Measurements from ENCODE around the gene USP12.
"Not testable (repeated sequence)": the region's sequence is repeated elsewhere in the genome, so short reads cannot be mapped to it uniquely, and the experiment has no call there.

The USP12 gene

DNA sequence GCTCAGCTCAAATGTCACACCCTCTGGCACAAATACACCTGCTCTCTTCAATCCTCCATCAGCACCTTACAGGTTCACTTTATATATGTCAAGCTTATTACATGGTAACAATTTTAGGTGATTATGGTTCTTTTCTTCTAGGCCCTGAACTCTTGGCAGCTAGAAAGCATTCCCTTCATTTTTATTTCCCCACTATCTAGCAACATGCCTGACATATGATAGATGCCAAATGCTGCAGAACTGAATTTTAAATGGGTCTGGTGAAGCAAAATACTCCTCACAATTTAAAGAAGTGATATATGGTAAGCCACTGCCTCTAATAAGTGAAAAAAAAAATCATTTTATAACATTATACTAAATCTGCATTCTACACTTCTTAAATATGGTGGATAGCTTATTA lies 95.2 kb downstream of the USP12 start:
- Mint-ChIP-seq H3K27ac (no peak overlapping the region), H3K27me3 (ENCODE audit: low read depth) (no peaks in the 10 kb centered on the region), H3K36me3 (ENCODE audit: low read depth) (peaks cover 36% of the 10 kb centered on the region), H3K9me3 (no peaks in the 10 kb centered on the region), H3K4me3 (no peak overlapping the region), H3K4me1 (ENCODE audit: low read depth) (peaks cover 16% of the 10 kb centered on the region)

DNA sequence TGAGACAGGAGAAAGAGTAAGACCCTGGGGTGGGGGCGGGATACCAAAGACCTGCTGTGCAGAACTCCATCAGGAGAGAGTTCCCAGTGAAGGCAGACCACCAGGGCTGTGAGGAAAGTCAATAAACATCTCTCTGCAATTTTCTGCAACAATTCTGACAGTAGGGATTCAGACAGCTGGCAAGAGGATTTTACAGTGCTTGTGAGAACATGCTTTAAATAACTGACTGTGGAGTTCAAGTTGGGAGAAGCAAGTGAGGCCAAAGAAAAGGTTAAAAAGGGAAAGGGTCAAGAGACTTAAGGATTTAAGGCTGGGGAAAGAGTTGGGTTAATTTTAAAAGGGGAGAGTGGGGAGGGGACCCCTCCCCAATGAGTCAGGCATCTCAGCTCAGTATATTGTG lies 98.4 kb downstream of the USP12 start:
- Mint-ChIP-seq H3K36me3 (ENCODE audit: low read depth) (peaks cover 24% of the 10 kb centered on the region), H3K4me3 (no peak overlapping the region), H3K27ac (no peak overlapping the region), H3K4me1 (ENCODE audit: low read depth) (peaks cover 3% of the 10 kb centered on the region), H3K9me3 (no peaks in the 10 kb centered on the region), H3K27me3 (ENCODE audit: low read depth) (no peaks in the 10 kb centered on the region)

DNA sequence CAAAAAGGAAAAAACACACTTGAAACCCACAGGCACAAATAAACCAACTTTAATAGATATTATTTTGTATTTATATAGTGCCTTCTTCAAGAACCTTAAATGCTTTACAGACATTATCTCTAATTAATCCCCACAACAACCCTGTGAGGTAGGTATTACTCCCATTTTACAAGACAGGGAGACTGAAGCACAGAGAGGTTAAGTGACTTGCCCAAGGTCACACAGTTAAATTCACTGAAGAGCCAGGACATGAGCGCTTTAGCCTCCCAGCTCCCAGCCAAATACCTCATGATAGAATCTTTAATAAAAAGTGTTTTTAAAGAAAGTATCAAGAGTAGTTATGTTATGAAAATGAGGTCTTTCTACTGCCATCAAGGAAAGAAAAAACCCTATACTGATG lies 105.5 kb downstream of the USP12 start:
- not testable (repeated sequence) for H3K4me3 Mint-ChIP-seq; H3K27me3 Mint-ChIP-seq (ENCODE audit: low read depth); H3K9me3 Mint-ChIP-seq; H3K4me1 Mint-ChIP-seq (ENCODE audit: low read depth); H3K27ac Mint-ChIP-seq
- H3K36me3 Mint-ChIP-seq (ENCODE audit: low read depth): peaks cover 15% of the 10 kb centered on the region

DNA sequence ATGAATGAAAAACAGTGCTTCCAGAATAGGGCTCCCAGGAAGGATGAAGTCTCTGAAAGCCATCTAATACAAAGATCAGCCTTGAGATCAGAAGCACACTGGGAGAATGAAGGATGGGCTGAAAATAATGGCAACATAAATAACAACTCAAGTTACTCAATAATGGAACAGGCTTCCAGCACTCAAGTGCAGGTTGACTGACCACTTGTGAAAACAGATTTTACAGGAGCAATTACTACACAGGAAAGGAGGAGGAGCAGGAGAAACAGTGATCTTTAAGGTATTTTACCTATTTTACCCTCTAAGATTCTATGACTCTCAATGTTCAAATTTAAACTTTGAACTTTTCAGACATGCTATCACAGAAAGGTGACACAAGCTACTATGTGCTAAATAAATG lies 106.0 kb downstream of the USP12 start:
- Mint-ChIP-seq H3K9me3 (peaks cover 5% of the 10 kb centered on the region), H3K4me3 (no peak overlapping the region), H3K27ac (no peak overlapping the region), H3K36me3 (ENCODE audit: low read depth) (peaks cover 15% of the 10 kb centered on the region), H3K27me3 (ENCODE audit: low read depth) (no peaks in the 10 kb centered on the region), H3K4me1 (ENCODE audit: low read depth) (peaks cover 4% of the 10 kb centered on the region)

DNA sequence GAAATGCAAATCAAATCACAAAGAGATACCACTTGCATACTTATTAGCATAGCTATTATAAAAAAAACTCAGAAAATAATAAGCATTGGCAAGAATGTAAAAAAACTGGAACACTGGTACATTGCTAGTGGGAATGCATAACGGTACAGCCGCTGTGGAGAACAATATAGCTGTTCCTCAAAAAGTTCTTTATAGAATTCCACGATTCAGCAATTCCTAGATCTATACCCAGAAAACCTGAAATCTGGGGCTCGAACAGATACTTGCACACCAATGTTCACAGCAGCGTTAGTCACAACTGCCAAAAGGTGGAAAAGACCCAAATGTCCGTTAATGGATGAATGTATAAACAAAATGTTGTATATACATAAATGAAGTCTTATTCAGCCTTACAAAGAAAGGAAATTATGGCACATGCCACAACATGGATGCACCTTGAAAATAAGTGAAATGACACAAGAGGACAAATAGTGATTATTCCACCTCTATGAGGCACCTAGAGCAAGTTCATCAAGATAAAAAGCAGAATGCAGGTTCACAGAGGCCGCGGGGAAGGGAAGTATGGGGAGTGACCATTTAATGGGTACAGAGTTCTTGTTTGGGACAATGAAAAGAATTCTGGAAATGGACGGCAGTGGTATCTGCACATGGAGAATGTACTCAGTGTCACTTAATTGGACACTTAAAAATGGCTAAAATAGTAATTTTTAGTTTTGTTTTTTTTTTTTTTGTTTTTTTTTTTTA lies 107.2 kb downstream of the USP12 start:
- peaks cover 12% of the 10 kb centered on the region for H3K36me3 Mint-ChIP-seq (ENCODE audit: low read depth)
- H3K27me3 Mint-ChIP-seq (ENCODE audit: low read depth): no peaks in the 10 kb centered on the region
- peaks cover 4% of the 10 kb centered on the region for H3K4me1 Mint-ChIP-seq (ENCODE audit: low read depth)
- peaks cover 5% of the 10 kb centered on the region for H3K9me3 Mint-ChIP-seq
- H3K27ac Mint-ChIP-seq: no peak overlapping the region
- H3K4me3 Mint-ChIP-seq: no peak overlapping the region

DNA sequence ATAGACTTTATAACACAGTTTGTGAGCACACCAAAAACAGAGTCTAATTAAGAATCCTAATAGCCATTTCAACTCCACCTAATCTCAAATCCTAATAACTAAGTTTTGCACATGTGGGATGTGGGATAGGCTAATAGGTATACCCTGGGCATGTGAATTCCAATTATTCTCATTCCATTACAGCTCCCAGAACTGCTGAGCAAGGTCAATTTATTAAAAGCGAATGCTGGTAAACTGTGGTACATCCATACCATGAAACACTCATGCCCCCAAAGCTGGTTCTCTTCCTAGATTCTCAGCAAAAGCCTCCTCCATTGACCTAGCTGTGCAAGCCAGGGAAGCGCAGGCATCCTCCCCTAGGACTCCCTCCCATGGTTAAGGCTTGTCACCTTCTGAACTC lies 113.8 kb downstream of the USP12 start:
- Mint-ChIP-seq H3K27ac (no peak overlapping the region), H3K4me1 (ENCODE audit: low read depth) (peaks cover 23% of the 10 kb centered on the region), H3K36me3 (ENCODE audit: low read depth) (peaks cover 2% of the 10 kb centered on the region), H3K4me3 (no peak overlapping the region), H3K27me3 (ENCODE audit: low read depth) (no peaks in the 10 kb centered on the region), H3K9me3 (no peaks in the 10 kb centered on the region)

DNA sequence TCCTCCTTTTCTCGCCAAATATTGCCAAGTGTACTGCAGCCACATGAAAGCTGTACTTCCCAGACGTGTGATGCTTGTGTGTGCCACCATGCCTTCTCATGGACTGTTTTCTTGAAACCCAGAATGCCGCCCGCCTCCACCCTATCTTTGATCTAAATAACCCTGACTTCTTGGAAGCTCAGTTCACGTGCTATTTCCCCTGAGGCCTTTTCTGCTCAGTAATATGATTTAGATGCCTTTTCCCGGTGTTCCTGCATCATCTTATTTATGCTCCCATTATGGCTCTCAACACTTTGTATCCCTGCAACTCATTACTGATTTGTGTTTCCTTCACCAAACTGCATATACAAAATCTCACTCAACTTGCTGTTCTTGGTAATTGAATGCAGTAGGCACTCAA lies 116.1 kb downstream of the USP12 start:
- Mint-ChIP-seq H3K9me3 (no peaks in the 10 kb centered on the region), H3K4me1 (ENCODE audit: low read depth) (peaks cover 23% of the 10 kb centered on the region), H3K27ac (peak overlapping the region; percentile 4), H3K36me3 (ENCODE audit: low read depth) (peaks cover 2% of the 10 kb centered on the region), H3K4me3 (no peak overlapping the region), H3K27me3 (ENCODE audit: low read depth) (no peaks in the 10 kb centered on the region)

DNA sequence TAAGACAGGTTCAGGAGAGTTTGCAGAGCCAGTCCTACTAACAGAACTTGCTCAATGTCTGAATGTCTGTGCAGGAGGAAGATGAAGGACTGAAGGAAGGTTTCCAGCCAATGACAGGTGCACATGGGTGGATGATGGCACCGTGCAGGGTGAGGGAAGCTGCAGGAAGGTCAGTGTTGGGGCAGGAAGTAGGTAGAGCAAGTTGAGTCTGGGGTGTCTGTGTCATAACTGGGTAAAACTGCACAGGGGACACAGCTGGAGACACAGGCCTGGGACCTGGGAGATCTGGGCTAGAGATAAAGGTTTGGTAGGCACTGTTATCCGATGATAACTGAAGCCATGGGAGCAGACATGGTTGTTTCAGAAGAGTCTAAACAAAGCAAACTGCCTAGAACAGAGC lies 116.9 kb downstream of the USP12 start:
- Mint-ChIP-seq H3K27ac (no peak overlapping the region), H3K4me1 (ENCODE audit: low read depth) (peaks cover 23% of the 10 kb centered on the region), H3K27me3 (ENCODE audit: low read depth) (no peaks in the 10 kb centered on the region), H3K36me3 (ENCODE audit: low read depth) (peaks cover 2% of the 10 kb centered on the region), H3K9me3 (no peaks in the 10 kb centered on the region), H3K4me3 (no peak overlapping the region)

DNA sequence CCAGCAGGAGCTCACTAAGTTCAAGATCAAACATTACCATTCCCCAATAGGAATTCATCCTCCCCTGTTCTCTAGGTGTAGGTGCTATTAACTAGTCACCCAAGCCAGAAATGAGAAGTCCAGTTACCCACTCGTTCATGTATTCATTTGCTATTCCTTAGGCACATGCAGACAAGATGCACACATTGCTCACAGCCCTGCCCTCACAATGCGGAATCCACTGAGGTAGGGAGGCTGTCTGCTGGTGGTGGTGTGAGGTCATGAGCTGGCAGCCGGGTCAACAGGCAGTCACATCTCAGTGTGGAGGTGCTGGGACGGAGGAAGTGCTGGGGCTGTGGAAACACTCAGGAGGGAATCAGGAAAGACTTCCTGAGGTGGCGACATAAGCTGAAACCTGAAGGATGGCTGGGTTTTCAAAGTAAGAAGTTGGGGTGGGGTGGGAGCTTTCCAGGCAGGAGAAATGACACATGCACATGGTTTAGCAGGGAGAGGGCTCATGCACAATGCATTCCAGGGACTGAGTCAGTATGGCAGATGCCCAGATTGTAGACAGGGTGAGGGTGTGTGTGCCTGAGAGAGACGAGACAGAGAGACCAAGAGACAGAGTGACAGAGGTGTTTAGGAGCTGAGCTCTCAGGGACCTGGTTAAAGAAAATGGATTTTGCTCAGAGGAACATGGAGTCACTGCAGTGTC lies 117.6 kb downstream of the USP12 start:
- H3K4me3 Mint-ChIP-seq: no peak overlapping the region
- H3K27me3 Mint-ChIP-seq (ENCODE audit: low read depth): no peaks in the 10 kb centered on the region
- H3K4me1 Mint-ChIP-seq (ENCODE audit: low read depth): peaks cover 23% of the 10 kb centered on the region
- no peaks in the 10 kb centered on the region for H3K9me3 Mint-ChIP-seq
- H3K27ac Mint-ChIP-seq: no peak overlapping the region
- peaks cover 2% of the 10 kb centered on the region for H3K36me3 Mint-ChIP-seq (ENCODE audit: low read depth)

DNA sequence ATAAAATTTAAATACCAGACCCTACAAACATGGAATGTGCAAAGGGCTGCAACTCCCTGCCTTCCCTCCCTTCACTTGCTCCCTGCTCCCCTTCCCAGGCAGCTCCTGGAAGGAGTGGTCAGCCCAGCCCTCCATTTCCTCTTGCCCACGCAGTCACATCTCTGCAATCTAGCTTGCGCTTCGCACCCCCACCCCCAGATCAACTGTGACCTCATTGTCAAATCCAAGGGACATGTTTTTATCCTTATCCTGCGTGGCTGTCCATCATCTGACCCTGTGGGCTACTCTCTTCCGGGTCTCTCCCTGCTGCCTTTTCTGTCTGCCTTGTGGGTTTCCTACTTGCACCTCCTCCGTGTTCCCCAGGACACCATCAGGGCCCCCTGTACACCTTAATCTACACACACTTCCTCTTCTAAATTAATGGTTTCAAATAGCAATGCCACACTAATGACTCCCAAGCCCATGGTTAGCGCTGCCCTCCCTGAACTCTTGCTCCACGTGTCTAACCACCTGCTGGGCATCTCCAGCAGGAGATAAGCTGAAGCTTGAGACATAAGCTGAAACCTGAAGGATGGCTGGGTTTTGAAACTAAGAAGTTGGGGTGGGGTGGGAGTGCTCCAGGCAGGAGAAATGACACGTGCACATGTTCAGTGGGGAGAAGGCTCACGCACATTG lies 118.3 kb downstream of the USP12 start:
- no peak overlapping the region for H3K4me3 Mint-ChIP-seq
- no peaks in the 10 kb centered on the region for H3K9me3 Mint-ChIP-seq
- no peaks in the 10 kb centered on the region for H3K27me3 Mint-ChIP-seq (ENCODE audit: low read depth)
- H3K4me1 Mint-ChIP-seq (ENCODE audit: low read depth): peaks cover 23% of the 10 kb centered on the region
- peaks cover 2% of the 10 kb centered on the region for H3K36me3 Mint-ChIP-seq (ENCODE audit: low read depth)
- H3K27ac Mint-ChIP-seq: no peak overlapping the region

DNA sequence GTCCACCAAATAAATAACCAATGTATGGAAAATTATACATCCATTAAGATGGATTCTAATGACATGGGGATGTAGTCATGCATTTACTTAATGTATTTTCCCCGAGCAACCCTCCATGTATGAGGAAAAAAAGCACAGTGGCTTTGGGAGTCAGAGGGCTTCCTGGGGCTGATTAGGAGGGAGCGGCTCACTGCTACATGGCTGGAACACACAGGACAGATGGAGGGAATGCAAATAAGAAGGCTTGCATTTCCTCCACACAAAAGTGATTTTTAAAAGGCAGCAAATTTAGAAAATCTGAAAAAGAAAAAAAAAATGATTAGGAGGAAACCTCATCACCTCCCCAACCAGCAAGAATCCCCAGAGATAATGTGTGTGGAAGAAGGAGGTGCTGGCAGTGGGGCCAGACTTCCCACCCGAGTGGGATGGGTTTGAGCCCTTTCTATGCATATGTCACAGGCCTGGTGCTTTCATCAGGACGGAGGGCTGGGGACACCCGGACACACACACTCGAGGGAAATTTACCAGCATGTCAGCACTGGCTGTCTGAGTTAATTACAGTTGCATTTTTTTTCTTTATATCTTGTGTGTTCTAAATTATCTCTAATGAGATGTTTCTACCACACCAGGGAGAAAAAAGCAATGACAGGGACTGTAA lies 118.9 kb downstream of the USP12 start:
- peaks cover 23% of the 10 kb centered on the region for H3K4me1 Mint-ChIP-seq (ENCODE audit: low read depth)
- H3K27me3 Mint-ChIP-seq (ENCODE audit: low read depth): no peaks in the 10 kb centered on the region
- H3K4me3 Mint-ChIP-seq: no peak overlapping the region
- H3K9me3 Mint-ChIP-seq: no peaks in the 10 kb centered on the region
- H3K27ac Mint-ChIP-seq: no peak overlapping the region
- H3K36me3 Mint-ChIP-seq (ENCODE audit: low read depth): peaks cover 2% of the 10 kb centered on the region

DNA sequence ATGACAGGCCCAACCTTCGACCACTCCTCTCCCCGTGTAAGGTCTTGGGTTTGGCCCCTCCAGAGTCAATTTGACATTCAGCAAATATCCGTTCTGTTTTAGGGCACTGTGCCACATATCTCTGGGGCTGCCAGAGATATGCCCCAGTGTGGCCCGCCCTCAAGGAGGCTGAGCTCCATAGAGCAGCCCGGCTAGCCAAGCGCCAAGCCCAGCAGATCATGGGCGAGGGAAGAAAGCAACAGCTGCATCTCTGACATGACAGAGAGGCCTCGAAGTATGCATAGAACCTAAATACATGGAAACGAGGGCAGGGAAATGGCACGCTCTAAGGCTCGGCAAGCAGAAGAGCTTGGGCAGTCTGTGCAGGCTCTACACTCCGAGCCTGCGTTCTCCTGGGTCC lies 124.5 kb downstream of the USP12 start:
- Mint-ChIP-seq H3K27ac (no peak overlapping the region), H3K9me3 (no peaks in the 10 kb centered on the region), H3K4me3 (no peak overlapping the region), H3K36me3 (ENCODE audit: low read depth) (no peaks in the 10 kb centered on the region), H3K4me1 (ENCODE audit: low read depth) (peaks cover 26% of the 10 kb centered on the region), H3K27me3 (ENCODE audit: low read depth) (no peaks in the 10 kb centered on the region)

DNA sequence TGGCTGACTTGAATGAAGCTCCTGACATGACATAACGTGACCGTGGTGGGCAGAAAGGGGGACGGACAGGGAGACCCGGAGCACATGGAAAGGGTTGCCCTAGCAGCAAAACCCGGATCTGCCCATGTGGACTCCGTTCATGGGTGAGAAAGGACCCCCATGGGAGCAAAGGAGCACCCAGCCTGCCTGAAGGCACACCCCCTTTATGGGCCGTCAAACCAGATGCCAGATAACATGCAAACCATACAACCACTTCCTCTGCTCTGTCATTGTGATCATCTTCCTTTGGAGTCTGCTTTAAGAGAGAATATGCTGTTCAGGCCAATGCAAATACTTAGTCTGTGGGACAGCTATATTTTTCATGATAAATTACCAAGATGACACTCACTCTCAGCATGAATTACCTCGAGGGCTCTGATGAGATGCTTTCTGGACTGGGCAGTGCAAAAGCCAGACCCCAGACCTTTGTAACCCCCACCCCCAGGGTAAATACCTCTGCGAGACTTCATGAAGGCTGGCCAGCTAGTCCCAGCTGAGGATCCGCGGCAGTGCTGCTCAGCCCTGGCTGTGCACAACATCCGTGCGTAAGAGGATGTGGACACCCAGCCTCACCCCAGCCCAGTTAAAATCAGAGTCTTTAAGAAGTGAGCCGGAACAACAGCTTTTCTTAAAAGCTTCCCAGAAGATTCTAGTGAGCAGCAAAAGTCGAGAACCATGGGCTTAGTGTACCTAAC lies 126.6 kb downstream of the USP12 start:
- Mint-ChIP-seq H3K4me1 (ENCODE audit: low read depth) (peaks cover 26% of the 10 kb centered on the region), H3K27me3 (ENCODE audit: low read depth) (no peaks in the 10 kb centered on the region), H3K9me3 (no peaks in the 10 kb centered on the region), H3K27ac (peak overlapping the region; percentile 80), H3K4me3 (no peak overlapping the region), H3K36me3 (ENCODE audit: low read depth) (no peaks in the 10 kb centered on the region)

DNA sequence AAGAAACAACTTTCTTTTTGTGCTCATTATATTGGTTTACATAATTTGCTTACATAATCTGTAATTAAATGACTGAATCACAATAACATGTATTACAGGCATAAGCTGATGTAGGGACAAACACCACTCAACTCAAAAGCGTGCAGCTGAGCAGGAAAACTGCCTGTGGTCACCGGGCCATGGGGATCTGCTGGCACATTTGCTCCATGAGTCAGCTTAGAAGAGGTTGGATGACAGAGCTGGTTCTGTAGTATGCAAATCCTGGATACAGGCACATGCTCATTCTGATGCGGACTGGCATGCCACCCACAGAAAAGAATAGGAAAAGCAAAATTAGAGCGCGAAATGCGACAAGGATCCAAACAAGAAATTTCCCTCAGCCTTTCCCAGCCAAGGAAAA lies 128.6 kb downstream of the USP12 start:
- peaks cover under 1% of the 10 kb centered on the region for H3K27me3 Mint-ChIP-seq (ENCODE audit: low read depth)
- H3K4me3 Mint-ChIP-seq: no peak overlapping the region
- no peaks in the 10 kb centered on the region for H3K36me3 Mint-ChIP-seq (ENCODE audit: low read depth)
- H3K9me3 Mint-ChIP-seq: no peaks in the 10 kb centered on the region
- H3K4me1 Mint-ChIP-seq (ENCODE audit: low read depth): peaks cover 26% of the 10 kb centered on the region
- H3K27ac Mint-ChIP-seq: no peak overlapping the region
